A673 (cell line): ENCODE results near the gene CATSPERD. TPM values are rescaled to one million over a fixed set of nuclear protein-coding genes. Genes with fewer than 3 reads are reported as not detected.

Experiments used
- BruUV-seq: library from RNA; stranded (reverse); fragments of 400-500 nt; replicated peaks from 2 replicates; lab custom pipeline; 2021; lab: Mats Ljungman, UMichigan
- CTCF ChIA-PET: fragments of 300-600 bp; sonication (Branson Sonifier 250); formaldehyde crosslinking; loops from one replicate; lab custom pipeline; 2022; ENCODE audit warnings: antibody characterized with exemption; lab: Charles Lee
- POLR2A ChIA-PET: fragments of 300-600 bp; sonication (Branson Sonifier 250); formaldehyde crosslinking; loops from one replicate; lab custom pipeline; 2022; ENCODE audit warnings: antibody characterized with exemption; ENCODE audit not compliant: low non-redundant PET; lab: Charles Lee
- DNase-seq: peaks from one replicate; pipeline ENCODE4 v3.0.0-alpha.2; 2015; ENCODE audit warnings: low spot score
- H3K27ac ChIP-seq: fragments of 200-600 bp; sonication (generic); 2 replicates; pipeline ENCODE4 v1.5.1; 2016; ENCODE audit warnings: mixed run types, low read depth, mild to moderate bottlenecking, mixed read lengths, antibody characterized with exemption, low read length; ENCODE audit not compliant: poor library complexity, severe bottlenecking
- H3K27me3 ChIP-seq: fragments of 200-600 bp; sonication (generic); replicated peaks from 2 replicates; pipeline ENCODE4 v1.6.1; 2017; ENCODE audit warnings: mixed run types, low read depth, mild to moderate bottlenecking, mixed read lengths, antibody characterized with exemption, low read length; ENCODE audit not compliant: insufficient read depth, poor library complexity
- H3K36me3 ChIP-seq: fragments of 200-600 bp; sonication (generic); 2 replicates; pipeline ENCODE4 v1.6.1; 2016; ENCODE audit warnings: mixed run types, mild to moderate bottlenecking, mixed read lengths, antibody characterized with exemption, low read length; ENCODE audit not compliant: insufficient read depth, poor library complexity, severe bottlenecking
- H3K4me1 ChIP-seq: fragments of 200-600 bp; sonication (generic); 2 replicates; pipeline ENCODE4 v1.6.1; 2017; ENCODE audit warnings: mixed run types, mild to moderate bottlenecking, mixed read lengths, antibody characterized with exemption, low read length; ENCODE audit not compliant: insufficient read depth, poor library complexity, severe bottlenecking
- H3K4me3 ChIP-seq: fragments of 200-600 bp; sonication (generic); 2 replicates; pipeline ENCODE4 v1.5.1; 2016; ENCODE audit warnings: low read depth, mixed run types, mild to moderate bottlenecking, mixed read lengths, low read length; ENCODE audit not compliant: poor library complexity, severe bottlenecking
- H3K9me3 ChIP-seq: fragments of 200-600 bp; sonication (generic); 2 replicates; pipeline ENCODE4 v1.6.1; 2016; ENCODE audit warnings: mixed run types, low read depth, mild to moderate bottlenecking, mixed read lengths, antibody characterized with exemption, low read length; ENCODE audit not compliant: poor library complexity, severe bottlenecking
- CTCF ChIP-seq: fragments of 300-800, 200-600 bp; sonication (generic); conservative IDR thresholded peaks from 2 replicates; pipeline ENCODE4 v1.5.1; 2017; ENCODE audit warnings: low read depth, mild to moderate bottlenecking, antibody characterized with exemption, low read length, moderate library complexity, mixed read lengths
- EZH2 ChIP-seq: fragments of 200-600 bp; sonication (generic); IDR thresholded peaks from 2 replicates; pipeline ENCODE4 v1.6.1; 2017; ENCODE audit warnings: borderline replicate concordance, low read depth, mild to moderate bottlenecking, mixed read lengths, antibody characterized with exemption, low read length; ENCODE audit not compliant: poor library complexity, severe bottlenecking
- intact Hi-C: fragments of 100-400 bp; cut with micrococcal nuclease; formaldehyde crosslinking; loops from one replicate; pipeline ENCODE4 v1.10.0; 2022; ENCODE audit not compliant: unreplicated experiment
- total RNA-seq: library from RNA; stranded (reverse); gene quantifications from 2 replicates; pipeline ENCODE4 v1.2.3, GENCODE V29; 2021

CATSPERD gene
- total RNA-seq, 1 experiment from 2014 or later: not detected

- no peaks in the 10 kb centered on the region for H3K27me3 ChIP-seq
- no TSS peak for BruUV-seq
- H3K9me3 ChIP-seq: no peaks in the 10 kb centered on the region
- peaks cover 20% of the 10 kb centered on the region for H3K36me3 ChIP-seq
- POLR2A ChIA-PET: no interaction called here
- no peaks in the 10 kb centered on the region for H3K4me1 ChIP-seq
- no peak for DNase-seq
- TF ChIP-seq CTCF (no peak), EZH2 (no peak)
- H3K4me3 ChIP-seq: no peak overlapping the region
- H3K27ac ChIP-seq: no peak overlapping the region
- CTCF ChIA-PET: interaction anchor here (0.7 kb wide), 1 partner anchor 61 kb away, joined by 3 read pairs; no protein-coding TSS in a partner anchor
- intact Hi-C loops: no loop called here
Measured at GRCh38 chr19:5782322-5782721, 61.9 kb downstream of the CATSPERD start.

GRCh38 chr19:5782945-5783919 is 62.8 kb downstream of the CATSPERD start:
- TF ChIP-seq EZH2 (no peak), CTCF (no peak)
- CTCF ChIA-PET: interaction anchor here (0.7 kb wide), 1 partner anchor 62 kb away, joined by 3 read pairs; no protein-coding TSS in a partner anchor
- POLR2A ChIA-PET: no interaction called here
- intact Hi-C loops: no loop called here
- BruUV-seq: no TSS peak
- DNase-seq: no peak
- Histone ChIP-seq H3K4me1 (no peaks in the 10 kb centered on the region), H3K9me3 (no peaks in the 10 kb centered on the region), H3K4me3 (no peak overlapping the region), H3K27me3 (no peaks in the 10 kb centered on the region), H3K27ac (no peak overlapping the region), H3K36me3 (peaks cover 29% of the 10 kb centered on the region)

- no peak for TF ChIP-seq CTCF
- TF ChIP-seq EZH2: no peak
- Histone ChIP-seq H3K4me3 (no peak within 1 kb of the TSS), H3K27me3 (no peaks in the 10 kb centered on the region), H3K27ac (no peak within 1 kb of the TSS), H3K9me3 (no peaks in the 10 kb centered on the region), H3K36me3 (peaks cover 43% of the 10 kb centered on the region), H3K4me1 (peaks cover under 1% of the 10 kb centered on the region)
- no peak for DNase-seq
- intact Hi-C loops: no loop called here
- BruUV-seq: no TSS peak
- CTCF ChIA-PET: no interaction called here
- POLR2A ChIA-PET: no interaction called here
Measured at GRCh38 chr19:5784581-5785147, 64.2 kb downstream of the CATSPERD start, which contains the start of gene PRR22. Gene PRR22 (minus strand): TSS chr19:5784746. CDS start chr19:5784660, 86 bp downstream.
